GM12878 (cell line): ENCODE results near the gene ARHGAP22. TPM values are rescaled to one million over a fixed set of nuclear protein-coding genes. Genes with fewer than 3 reads are reported as not detected.
A peak's percentile ranks its signal among the peaks of the same experiment; 100 is the strongest.
"Not testable (repeated sequence)": the region's sequence is repeated elsewhere in the genome, so short reads cannot be mapped to it uniquely, and the experiment has no call there.

ENCODE experiments used
- ATAC-seq: fragments of 200-7000 bp; cut with Tn5 transposase; 3 replicates; pipeline ENCODE4 v1.9.1; 2020; ENCODE audit warnings: mild to moderate bottlenecking, moderate library complexity
- BruUV-seq: library from RNA; stranded (reverse); fragments of 400-500 nt; replicated peaks from 2 replicates; lab custom pipeline; 2021; lab: Mats Ljungman, UMichigan
- CTCF ChIA-PET: fragments of 300-600 bp; sonication (Branson Sonifier 250); formaldehyde crosslinking; extraction: SDS; loops from one replicate; lab custom pipeline; 2021; ENCODE audit warnings: inconsistent platforms; lab: Yijun Ruan, JAX
- POLR2A ChIA-PET: fragments of 350-600 bp; formaldehyde crosslinking; extraction: SDS; loops from one replicate; lab custom pipeline; 2021; ENCODE audit warnings: inconsistent platforms; lab: Charles Lee
- RAD21 ChIA-PET: fragments of 300-600 bp; sonication (Branson Sonifier 250); formaldehyde crosslinking; loops from one replicate; lab custom pipeline; 2023; ENCODE audit warnings: antibody characterized with exemption; ENCODE audit not compliant: unreplicated experiment; lab: Charles Lee
- SMC1A ChIA-PET: fragments of 300-600 bp; sonication (Branson Sonifier 250); formaldehyde crosslinking; loops from one replicate; lab custom pipeline; 2023; ENCODE audit not compliant: unreplicated experiment, uncharacterized antibody; lab: Charles Lee
- DNase-seq: peaks from one replicate; pipeline ENCODE4 v3.0.0-alpha.2; 2011; ENCODE audit warnings: low read depth, low spot score
- FAIRE-seq: peaks from 3 replicates; lab custom pipeline; 2011; peaks lifted over from hg19 to GRCh38; lab: Jason Lieb, UNC
- H2AFZ ChIP-seq: 2 replicates; pipeline ENCODE4 v1.6.0; 2011; ENCODE audit warnings: low read depth, low read length, control low read depth; ENCODE audit not compliant: control insufficient read depth
- H3K27ac ChIP-seq: 2 replicates; pipeline ENCODE4 v1.5.1; 2011; ENCODE audit warnings: control low read depth; ENCODE audit not compliant: control insufficient read depth, insufficient read depth
- H3K27me3 ChIP-seq, 2 experiments: replicated peaks in 1 of 2; 2 replicates each; pipeline versions ENCODE4 v1.6.0 to v1.6.1; 2011; ENCODE audit warnings: low read length in 1 of 2; ENCODE audit not compliant: control insufficient read depth in 2 of 2, insufficient read depth in 2 of 2
- H3K36me3 ChIP-seq, 2 experiments: 2 replicates each; pipeline ENCODE4 v1.5.1; 2011; ENCODE audit warnings: low read length in 1 of 2; ENCODE audit not compliant: control insufficient read depth in 2 of 2, insufficient read depth in 2 of 2
- H3K4me1 ChIP-seq: 2 replicates; pipeline ENCODE4 v1.6.1; 2011; ENCODE audit warnings: mild to moderate bottlenecking, low read length, moderate library complexity, mixed read lengths; ENCODE audit not compliant: control insufficient read depth, insufficient read depth
- H3K4me2 ChIP-seq: 2 replicates; pipeline ENCODE4 v1.6.0; 2011; ENCODE audit warnings: control low read depth; ENCODE audit not compliant: control insufficient read depth, insufficient read depth
- H3K4me3 ChIP-seq: fragments of 200-600 bp; sonication (generic); 2 replicates; pipeline ENCODE4 v1.5.1; 2016
- H3K79me2 ChIP-seq: 2 replicates; pipeline ENCODE4 v1.6.0; 2011; ENCODE audit warnings: low read length; ENCODE audit not compliant: control insufficient read depth, insufficient read depth
- H3K9ac ChIP-seq: 2 replicates; pipeline ENCODE4 v1.8.0; 2011; ENCODE audit warnings: low read length, control low read depth, mixed read lengths; ENCODE audit not compliant: control insufficient read depth, insufficient read depth
- H3K9me3 ChIP-seq: replicated peaks from 3 replicates; pipeline ENCODE4 v1.5.1; 2011; ENCODE audit warnings: mild to moderate bottlenecking, low read length; ENCODE audit not compliant: control insufficient read depth, insufficient read depth
- H4K20me1 ChIP-seq: 2 replicates; pipeline ENCODE4 v1.6.0; 2011; ENCODE audit not compliant: control insufficient read depth, insufficient read depth
- ASH2L ChIP-seq: fragments of 300-600, 200-600 bp; sonication (generic); IDR thresholded peaks from 2 replicates; pipeline ENCODE4 v1.6.1; 2017; ENCODE audit warnings: low read depth, mild to moderate bottlenecking, borderline replicate concordance
- BHLHE40 ChIP-seq, 2 experiments: fragments of 450-650 bp in 1 of 2; IDR thresholded peaks; 2 replicates each; pipeline ENCODE4 v1.6.1; 2011 to 2017; ENCODE audit warnings: low read depth in 2 of 2, borderline replicate concordance in 1 of 2, improper control_type of control experiment in 1 of 2, low read length in 1 of 2, mild to moderate bottlenecking in 1 of 2
- CBFB ChIP-seq: IDR thresholded peaks from 2 replicates; pipeline ENCODE4 v1.6.1; 2016; ENCODE audit warnings: antibody characterized with exemption, low read depth
- CBX3 ChIP-seq: fragments of 200-600 bp; sonication (generic); IDR thresholded peaks from 2 replicates; pipeline ENCODE4 v1.6.1; 2016; ENCODE audit warnings: low read depth, borderline replicate concordance
- CEBPZ ChIP-seq: fragments of 150-350 bp; IDR thresholded peaks from 2 replicates; pipeline ENCODE4 v1.6.1; 2016; ENCODE audit warnings: low read depth, low read length
- EP300 ChIP-seq, 2 experiments: fragments of 150-350 bp in 1 of 2; IDR thresholded peaks; 2 replicates each; pipeline ENCODE4 v1.6.1; 2011 to 2012; ENCODE audit warnings: low read depth in 2 of 2, low read length in 2 of 2, borderline replicate concordance in 1 of 2, improper control_type of control experiment in 1 of 2, inconsistent platforms in 1 of 2; ENCODE audit not compliant: control insufficient read depth in 1 of 2
- ESRRA ChIP-seq: IDR thresholded peaks from 2 replicates; pipeline ENCODE4 v1.6.1; 2012; ENCODE audit warnings: mild to moderate bottlenecking, low read length, improper control_type of control experiment
- JUNB ChIP-seq: IDR thresholded peaks from 2 replicates; pipeline ENCODE4 v1.6.1; 2016; ENCODE audit warnings: antibody characterized with exemption, mild to moderate bottlenecking
- MAX ChIP-seq: IDR thresholded peaks from 2 replicates; pipeline ENCODE4 v1.6.1; 2012; ENCODE audit warnings: low read depth, low read length, improper control_type of control experiment
- NR2C1 ChIP-seq: fragments of 450-650 bp; IDR thresholded peaks from 2 replicates; pipeline ENCODE4 v1.6.1; 2017; ENCODE audit warnings: antibody characterized with exemption, mild to moderate bottlenecking, moderate library complexity
- SMC3 ChIP-seq: IDR thresholded peaks from 2 replicates; pipeline ENCODE4 v1.6.1; 2011; ENCODE audit warnings: low read length, improper control_type of control experiment, borderline replicate concordance
- ZNF622 ChIP-seq: fragments of 450-650 bp; IDR thresholded peaks from 2 replicates; pipeline ENCODE4 v1.6.1; 2017; ENCODE audit warnings: mild to moderate bottlenecking, inconsistent platforms
- WGBS: methylation state at CpG from one replicate; pipeline ENCODE4 v1.1.6; 2016; ENCODE audit warnings: low lambda C conversion rate; ENCODE audit not compliant: insufficient replicate concordance, insufficient coverage; ENCODE audit errors: missing lambda C conversion rate; 5-methylcytosine and 5-hydroxymethylcytosine counted together
- in situ Hi-C: fragments of 300-500 bp; cut with MboI; formaldehyde crosslinking; loops from 9 replicates; pipeline ENCODE4 v1.14.3; 2018; ENCODE audit warnings: mixed read lengths
- intact Hi-C: fragments of 100-400 bp; cut with micrococcal nuclease; formaldehyde crosslinking; loops from one replicate; pipeline ENCODE4 v1.14.2; 2022; ENCODE audit not compliant: unreplicated experiment
- polyA plus RNA-seq, 11 experiments: library from polyadenylated mRNA; depleted of rRNA in 4 of 11; unstranded in 6 of 11; stranded (reverse) in 5 of 11; fragments of >200 nt; fragmentation: Nextera tagmentation in 4 of 11; fragmentation: Illumina TruSeq in 1 of 11; extraction: Ambion mirVana in 4 of 11; extraction: Trizol in 1 of 11; gene quantifications; 1 replicate in 1 of 11; 2 replicates in 10 of 11; pipeline versions ENCODE4 v1.2.1 to v1.2.3, GENCODE V29; 2011 to 2016; ENCODE audit warnings: inconsistent platforms in 2 of 11, missing spikeins in 2 of 11, low read depth in 1 of 11
- total RNA-seq, 4 experiments: library from RNA; depleted of rRNA in 3 of 4; stranded (reverse); fragments of >200 nt in 3 of 4; fragmentation: Illumina TruSeq in 1 of 4; extraction: Trizol in 1 of 4; gene quantifications; 2 replicates each; pipeline versions ENCODE4 v1.2.1 to v1.2.3, GENCODE V29; 2013 to 2021

Gene ARHGAP22
- total and polyA plus RNA-seq, 10 of the 15 experiments (the other 5 are each of a cell fraction or from before 2014, with no cell fraction given) = 0.07 to 0.61 (median 0.18) TPM; not detected in 5

GRCh38 chr10:48641099-48641690, 36.3 kb upstream of the ARHGAP22 start:
- 95% methylated on average over 4 of the region's 4 CpGs for WGBS
- POLR2A ChIA-PET, H3K9ac ChIP-seq, H3K36me3 ChIP-seq, in situ Hi-C loops, DNase-seq, H2AFZ ChIP-seq, H3K27ac ChIP-seq, H3K79me2 ChIP-seq, H3K4me3 ChIP-seq, FAIRE-seq, H3K27me3 ChIP-seq, H4K20me1 ChIP-seq, H3K4me1 ChIP-seq, H3K4me2 ChIP-seq, BruUV-seq, ATAC-seq, intact Hi-C loops, H3K9me3 ChIP-seq: not testable (repeated sequence)
- SMC1A ChIA-PET = interaction anchor here (1.6 to 11.2 kb wide), 4 partner anchors 10 to 32 kb away, joined by 4 to 174 read pairs (median 23); partner anchors contain the start of gene ARHGAP22
- CTCF ChIA-PET = interaction anchor here (0.6 to 14.1 kb wide), 5 partner anchors 13 to 235 kb away, joined by 3 to 175 read pairs (median 8); partner anchors contain the start of gene ARHGAP22
- RAD21 ChIA-PET = interaction anchor here (3.3 kb wide), 1 partner anchor 15 kb away, joined by 30 read pairs; no protein-coding TSS in a partner anchor

- Histone ChIP-seq H3K36me3 (no peaks in the 10 kb centered on the region), H3K4me2 (no peak overlapping the region), H3K4me1 (peaks cover 13% of the 10 kb centered on the region), H3K79me2 (no peaks in the 10 kb centered on the region; the same call in 1 of the 2 replicates), H2AFZ (no peak overlapping the region), H3K9me3 (peaks cover 2% of the 10 kb centered on the region), H3K27me3 (no peaks in the 10 kb centered on the region), H3K4me3 (no peak overlapping the region), H3K27ac (no peak overlapping the region; the same call in 1 of the 2 replicates), H4K20me1 (no peaks in the 10 kb centered on the region), H3K9ac (no peak overlapping the region)
- peak; percentile 13 for FAIRE-seq
- ChIA-PET CTCF (interaction anchor here (1.1 to 14.1 kb wide), 9 partner anchors 10 to 87 kb away, joined by 3 to 175 read pairs (median 8); partner anchors contain the start of gene ARHGAP22), POLR2A (interaction anchor here (1.1 to 2.6 kb wide), 2 partner anchors 15 to 17 kb away, joined by 3 to 13 read pairs; no protein-coding TSS in a partner anchor), SMC1A (interaction anchor here (1.1 to 11.2 kb wide), 9 partner anchors 8 to 31 kb away, joined by 3 to 174 read pairs (median 7); partner anchors contain the start of gene ARHGAP22), RAD21 (interaction anchor here (0.8 to 3.3 kb wide), 8 partner anchors 9 to 90 kb away, joined by 3 to 30 read pairs (median 6); no protein-coding TSS in a partner anchor)
- 93% methylated on average over 1 of the region's 1 CpG for WGBS
- intact Hi-C loops (no loop called here), in situ Hi-C loops (no loop called here)
- BruUV-seq = no TSS peak
- ATAC-seq = no peak
- DNase-seq = no peak
- TF ChIP-seq JUNB (no peak), CBFB (no peak), NR2C1 (no peak), CBX3 (no peak), EP300 (IDR thresholded peaks at IDR 0.05; ENCODE audit: borderline replicate concordance in 1 of 2, control insufficient read depth in 1 of 2, low read depth in 2 of 2, low read length in 2 of 2) (no peak), ZNF622 (no peak), SMC3 (no peak), ASH2L (no peak), MAX (no peak), CEBPZ (no peak), BHLHE40 (IDR thresholded peaks at IDR 0.05; ENCODE audit: borderline replicate concordance in 1 of 2, low read depth in 2 of 2, low read length in 1 of 2) (no peak), ESRRA (no peak)
Measured at GRCh38 chr10:48640326-48640725, 35.5 kb upstream of the ARHGAP22 start.
